Occipital lobe (tissue), 2 donors: Measurements from ENCODE around the gene SF3B3. TPM values are rescaled to one million over a fixed set of nuclear protein-coding genes. Genes with fewer than 3 reads are reported as not detected.

Experiments
- DNase-seq: peaks from one replicate; lab custom pipeline; 2025; lab: John Stamatoyannopoulos, UW
- total RNA-seq: library from RNA; depleted of rRNA; stranded (reverse); fragments of >200 nt; gene quantifications from one replicate; pipeline ENCODE4 v1.2.3, GENCODE V29; 2014

SF3B3 gene
- total RNA-seq, 1 donor from 2014 or later: 87.3 TPM

DNA sequence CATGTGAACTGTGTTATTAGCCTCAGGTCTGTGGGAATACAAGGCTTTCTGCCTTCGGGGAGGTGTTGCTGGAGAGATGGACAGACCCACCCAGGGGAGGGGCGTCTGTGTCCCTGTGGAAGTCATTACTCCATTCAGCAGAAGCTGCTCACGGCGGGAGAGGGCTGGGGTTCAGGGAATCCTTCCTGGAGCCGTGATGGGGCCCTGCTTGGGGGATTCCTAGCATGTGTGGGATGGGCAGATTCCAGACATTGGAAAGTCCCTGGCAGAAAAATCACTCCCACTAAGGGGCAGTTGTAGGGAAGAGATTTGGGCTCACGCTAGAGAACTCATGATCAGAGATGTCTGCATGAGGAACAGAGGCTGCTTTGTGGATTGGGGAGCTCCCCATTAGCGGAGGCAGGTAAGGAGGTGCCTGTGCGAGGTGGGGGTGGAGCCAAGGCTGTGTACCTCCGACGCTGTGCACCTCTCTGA, 66.4 kb downstream of the SF3B3 start:
- DNase-seq: no peak

DNA sequence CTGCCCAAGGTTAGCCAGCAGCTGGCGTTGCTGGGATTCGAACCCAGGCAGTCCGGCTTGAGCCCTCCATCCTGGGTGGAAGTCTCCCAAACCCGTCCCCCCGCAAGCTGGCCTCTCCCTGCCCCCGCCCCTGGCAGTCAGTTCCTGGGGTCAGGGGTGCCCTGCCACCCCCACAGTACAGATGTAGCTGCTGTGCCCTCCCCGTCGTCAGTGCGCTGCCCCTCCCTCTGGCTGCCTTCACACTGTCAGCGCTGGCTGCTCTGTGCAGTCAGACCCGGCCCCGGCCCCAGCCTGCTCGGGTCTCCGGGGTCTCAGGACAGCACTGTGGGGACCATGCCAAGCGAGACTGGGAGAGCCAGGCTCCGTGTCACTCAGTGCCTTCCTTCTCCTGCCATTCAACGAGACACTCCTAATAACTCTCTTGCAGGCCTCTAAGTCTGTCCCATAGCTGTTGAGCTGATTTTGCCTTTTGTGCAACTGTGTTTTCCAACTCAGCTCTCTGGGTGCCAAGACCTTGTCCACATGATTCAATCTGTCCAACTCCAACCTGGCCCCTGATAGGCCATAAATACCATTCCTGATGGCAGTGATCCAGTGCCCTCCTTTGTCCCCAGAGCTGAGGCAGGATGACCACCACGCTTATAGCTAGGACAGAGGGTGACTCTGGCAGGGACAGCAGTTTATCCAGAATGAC, 67.3 kb downstream of the SF3B3 start:
- DNase-seq: no peak

DNA sequence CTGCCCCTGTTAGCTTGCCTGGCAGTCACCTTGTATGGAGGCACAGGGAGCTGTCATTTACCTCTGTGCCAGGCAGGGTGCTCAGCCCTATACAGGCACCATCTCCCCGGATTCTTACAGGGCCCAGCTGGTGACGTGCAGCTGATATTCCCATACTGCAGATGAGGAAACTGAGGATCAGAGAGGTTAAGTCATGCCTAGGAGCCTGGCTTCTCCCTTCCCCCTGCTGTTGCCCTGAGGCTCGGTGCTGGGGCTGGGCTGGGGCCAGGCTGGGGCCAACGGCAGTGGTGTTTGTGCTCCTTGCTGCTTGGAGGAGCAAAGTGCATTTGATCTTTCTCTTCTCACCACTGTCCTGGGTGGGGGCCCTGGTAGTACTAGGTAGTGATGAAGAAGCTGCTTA, 68.0 kb downstream of the SF3B3 start:
- DNase-seq: no peak

DNA sequence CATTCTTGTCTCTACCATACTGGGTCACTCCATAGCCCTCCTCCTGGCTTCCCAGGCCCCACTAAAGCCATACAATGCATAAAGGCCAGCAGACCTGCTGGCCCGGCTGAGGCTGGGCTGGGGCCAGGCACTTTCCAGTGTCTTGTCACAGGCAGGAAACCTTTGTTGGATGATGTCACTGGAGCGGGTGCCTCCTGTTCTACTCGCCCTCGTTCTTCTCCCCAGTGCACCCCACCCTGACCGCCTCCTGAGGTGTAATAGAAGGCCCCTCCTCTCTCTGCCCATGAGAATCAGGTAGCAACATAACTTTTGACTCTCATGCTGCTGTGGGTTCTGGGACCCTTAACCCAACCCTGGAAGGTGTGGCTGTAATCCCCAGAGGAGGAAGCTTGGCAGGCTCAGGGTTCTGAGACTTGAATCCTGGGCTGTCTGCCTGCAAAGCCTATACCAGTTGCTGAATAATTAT, 68.5 kb downstream of the SF3B3 start:
- DNase-seq: no peak

DNA sequence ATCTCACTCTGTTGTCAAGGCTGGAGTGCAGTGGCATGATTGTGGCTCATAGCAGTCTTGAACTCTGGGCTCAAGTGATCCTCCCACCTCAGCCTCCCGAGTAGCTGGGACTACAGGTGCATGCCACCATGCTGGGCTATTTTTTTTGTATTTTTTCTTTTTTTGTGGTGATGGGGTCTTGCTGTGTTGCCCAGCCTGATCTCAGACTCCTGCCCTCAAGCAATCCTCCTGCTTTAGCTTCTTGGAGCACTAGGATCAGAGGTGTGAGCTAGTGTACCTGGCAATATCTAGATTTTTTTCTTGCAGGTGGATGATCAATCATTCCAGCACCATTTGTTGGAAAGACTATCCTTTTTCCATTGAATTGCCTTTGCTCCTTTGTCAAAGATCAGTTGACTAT, 69.9 kb downstream of the SF3B3 start:
- no peak for DNase-seq

DNA sequence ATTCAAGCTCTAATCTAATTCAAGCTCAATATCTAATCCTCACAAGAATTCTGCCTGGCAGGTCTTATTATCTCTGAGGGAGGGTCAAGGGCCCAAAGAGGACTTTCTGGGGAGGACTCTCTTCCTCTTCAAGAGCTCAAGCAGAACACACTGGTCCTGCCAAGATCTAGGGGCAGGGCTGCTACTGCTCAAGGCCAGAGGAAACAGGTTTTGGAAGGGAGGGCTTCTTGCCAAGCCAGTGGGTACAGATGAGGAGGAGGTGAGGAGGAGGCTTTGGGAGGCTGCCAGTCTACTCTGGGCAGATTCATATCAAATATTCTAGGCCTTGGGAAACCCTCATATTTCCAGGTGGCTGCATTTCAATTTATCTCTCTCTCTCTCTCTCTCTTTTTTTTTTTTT, 71.0 kb downstream of the SF3B3 start:
- no peak for DNase-seq

DNA sequence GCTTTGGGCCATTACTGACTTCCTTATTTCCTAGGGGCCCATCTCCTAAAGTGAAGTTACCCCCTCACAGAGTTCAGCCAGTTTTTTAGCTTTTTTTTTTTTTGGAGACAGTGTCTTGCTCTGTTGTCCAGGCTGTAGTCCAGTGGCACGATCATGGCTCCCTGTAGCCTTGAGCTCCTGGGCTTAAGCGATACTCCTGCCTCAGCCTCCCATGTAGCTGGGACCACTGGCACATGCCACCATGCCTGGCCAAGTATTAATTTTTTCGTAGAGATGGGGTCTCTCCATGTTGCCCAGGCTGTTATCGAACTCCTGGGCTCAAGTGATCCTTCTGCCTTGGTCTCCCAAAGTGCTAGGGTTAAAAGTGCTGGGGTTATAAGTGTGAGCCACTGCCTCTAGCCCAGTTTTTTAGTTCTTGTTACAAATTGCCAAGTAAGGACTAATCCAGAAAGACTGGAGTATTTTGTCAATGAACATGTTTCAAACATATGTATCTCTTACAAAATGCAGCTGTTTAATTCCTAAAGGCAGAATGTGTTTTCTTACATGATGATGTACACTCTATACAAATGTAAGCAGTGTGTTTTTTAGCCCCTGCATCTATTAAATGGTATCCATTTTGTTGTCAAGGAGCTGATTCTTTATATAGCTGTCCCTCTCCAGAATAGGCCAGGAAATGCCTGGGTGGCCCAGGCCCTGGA, 73.7 kb downstream of the SF3B3 start:
- no peak for DNase-seq

DNA sequence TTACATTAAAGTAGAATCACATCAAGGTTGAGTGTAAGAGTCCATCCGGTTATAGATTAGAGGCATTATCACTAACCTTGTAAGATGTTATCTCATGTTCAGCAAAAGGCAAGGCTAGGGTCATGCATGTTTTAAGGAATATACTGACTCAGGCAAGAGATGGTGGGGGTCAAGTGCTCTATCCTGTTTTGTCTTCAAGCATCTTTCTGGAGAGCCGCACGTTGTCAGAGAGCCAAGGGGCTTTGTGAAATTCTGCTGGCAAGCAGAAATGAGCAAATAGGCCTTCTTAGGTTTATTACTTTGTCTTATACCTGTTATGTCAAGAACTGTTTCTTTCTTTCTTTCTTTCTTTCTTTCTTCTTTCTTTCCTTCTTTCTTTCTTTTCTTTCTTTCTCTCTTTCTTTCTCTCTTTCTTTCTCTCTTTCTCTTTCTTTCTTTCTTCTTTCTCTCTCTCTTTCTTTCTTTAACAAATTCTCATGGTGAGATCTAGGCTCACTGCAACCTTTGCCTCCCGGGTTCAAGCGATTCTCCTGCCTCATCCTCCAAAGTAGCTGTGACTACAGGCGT, 75.4 kb downstream of the SF3B3 start:
- DNase-seq: no peak

DNA sequence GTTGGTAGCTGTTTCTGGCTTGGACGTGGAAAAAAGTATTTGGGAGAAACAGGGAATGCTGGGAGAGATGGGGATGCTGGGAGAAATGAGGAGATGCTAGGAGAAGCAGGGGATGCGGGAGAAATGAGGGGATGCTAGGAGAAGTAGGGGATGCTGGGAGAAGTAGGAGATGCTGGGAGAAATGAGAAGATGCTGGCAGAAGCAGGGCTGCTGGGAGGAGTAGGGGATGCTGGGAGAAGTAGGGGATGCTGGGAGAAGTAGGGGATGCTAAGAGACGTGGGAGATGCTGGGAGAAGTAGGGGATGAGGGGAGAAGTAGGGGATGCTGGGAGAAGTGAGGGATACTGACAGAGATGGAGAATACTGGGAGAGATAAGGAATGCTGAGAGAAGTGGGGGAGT, 77.1 kb downstream of the SF3B3 start:
- no peak for DNase-seq

DNA sequence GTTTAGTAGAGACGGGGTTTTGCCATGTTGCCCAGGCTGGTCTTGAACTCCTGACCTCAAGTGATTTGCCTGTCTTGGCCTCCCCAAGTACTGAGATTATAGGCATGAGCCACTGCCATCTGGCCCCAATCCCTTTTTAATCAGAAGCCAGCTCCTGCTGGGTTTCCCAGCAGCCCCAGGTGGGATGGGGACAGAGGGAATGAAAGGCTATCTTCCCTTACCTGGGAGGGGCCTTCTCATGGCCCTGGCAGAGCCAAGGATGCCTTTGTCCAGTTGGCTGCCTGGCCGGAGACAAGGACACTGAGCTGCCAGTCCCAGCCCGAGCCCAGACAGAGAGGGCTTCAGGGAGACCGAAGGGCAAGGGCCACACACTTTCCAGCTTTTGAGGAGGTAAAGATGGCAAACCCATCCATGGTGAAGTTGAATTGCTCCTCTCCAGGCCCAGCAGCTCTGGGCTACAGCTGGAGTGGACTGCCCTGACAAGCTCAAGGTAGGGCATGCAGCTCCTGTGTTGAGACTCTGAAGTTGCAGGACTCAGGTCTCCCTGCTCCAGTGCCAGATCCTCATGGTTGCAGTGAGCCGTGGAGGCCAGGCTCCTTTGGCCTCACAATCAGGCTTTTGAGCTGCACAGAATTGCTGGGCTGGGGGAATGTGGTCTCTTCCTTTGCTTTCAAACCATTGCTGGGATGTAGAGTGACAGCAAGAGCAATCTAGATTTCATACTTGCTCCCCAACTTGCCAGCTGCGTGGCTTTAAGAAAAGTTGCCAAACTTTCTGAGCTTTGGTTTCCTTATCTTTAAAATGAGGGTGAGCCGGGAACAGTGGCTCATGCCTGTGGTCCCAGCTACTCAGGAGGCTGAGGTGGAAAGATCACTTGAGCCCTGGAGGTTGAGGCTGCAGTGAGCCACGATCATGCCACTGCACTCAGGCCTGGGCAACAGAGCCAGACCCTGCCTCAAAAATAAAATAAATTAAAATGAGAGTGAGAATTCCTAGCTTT, 78.3 kb downstream of the SF3B3 start:
- no peak for DNase-seq

DNA sequence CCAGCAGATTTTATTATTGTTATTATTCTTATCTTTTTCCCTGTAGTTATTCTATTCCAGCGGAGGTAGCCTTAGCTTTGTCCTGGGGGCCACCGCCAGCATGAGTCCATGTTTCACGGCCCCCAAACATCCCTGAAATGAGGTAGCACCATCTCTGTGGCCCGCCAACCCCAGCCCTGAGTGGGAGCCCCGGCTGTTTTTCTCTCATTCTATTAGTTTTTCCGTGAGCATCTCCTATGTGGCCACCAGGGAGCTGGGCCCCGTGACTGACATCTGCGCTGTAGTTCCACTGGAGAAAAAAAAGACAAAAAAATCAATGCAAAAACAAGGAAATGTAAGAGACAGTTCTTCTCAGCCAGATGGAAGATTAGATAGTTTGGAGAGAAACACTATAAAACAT, 79.2 kb downstream of the SF3B3 start:
- no peak for DNase-seq

DNA sequence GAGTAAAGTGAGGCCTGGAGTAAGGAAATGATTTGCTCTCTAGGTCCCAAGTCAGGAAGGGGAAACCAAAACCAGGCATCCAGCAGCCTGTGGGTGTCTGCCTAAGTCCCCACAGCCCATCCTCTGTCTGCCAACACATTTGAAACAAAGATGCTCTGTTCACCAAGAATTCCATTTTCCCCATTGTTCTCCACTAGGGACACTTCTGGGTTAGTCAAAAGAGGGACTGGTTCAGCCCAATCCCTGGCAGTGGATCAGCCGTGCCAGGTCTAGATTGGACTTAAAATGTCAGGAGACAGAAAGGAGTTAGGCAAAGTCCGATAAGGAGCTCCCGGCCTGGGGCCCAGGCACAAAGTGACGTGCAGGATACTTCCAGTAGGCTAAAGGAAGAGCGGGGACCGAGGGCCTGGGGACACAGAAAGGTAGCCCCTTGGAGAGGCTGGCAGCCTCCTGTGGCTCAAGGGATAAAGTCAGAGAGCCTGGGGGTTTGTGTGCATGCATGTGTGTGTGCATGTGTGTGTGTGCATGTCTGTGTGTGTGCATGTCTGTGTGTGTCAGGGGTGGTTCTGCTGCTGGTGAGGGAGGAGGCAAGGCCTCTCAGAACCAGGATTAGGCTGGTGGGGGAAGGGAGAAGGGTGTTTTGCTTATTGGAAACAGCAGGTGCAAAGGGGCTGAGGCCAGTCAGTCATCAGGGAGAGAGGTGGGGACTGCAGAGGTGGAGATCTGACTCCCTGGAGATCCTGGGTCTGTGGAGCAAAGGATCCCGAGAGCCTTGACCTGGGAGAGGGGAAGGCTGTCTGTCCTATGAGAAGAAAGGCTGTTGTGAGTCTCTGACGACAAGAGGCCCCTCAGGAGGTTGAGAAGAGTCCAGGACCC, 81.0 kb downstream of the SF3B3 start:
- DNase-seq: no peak

DNA sequence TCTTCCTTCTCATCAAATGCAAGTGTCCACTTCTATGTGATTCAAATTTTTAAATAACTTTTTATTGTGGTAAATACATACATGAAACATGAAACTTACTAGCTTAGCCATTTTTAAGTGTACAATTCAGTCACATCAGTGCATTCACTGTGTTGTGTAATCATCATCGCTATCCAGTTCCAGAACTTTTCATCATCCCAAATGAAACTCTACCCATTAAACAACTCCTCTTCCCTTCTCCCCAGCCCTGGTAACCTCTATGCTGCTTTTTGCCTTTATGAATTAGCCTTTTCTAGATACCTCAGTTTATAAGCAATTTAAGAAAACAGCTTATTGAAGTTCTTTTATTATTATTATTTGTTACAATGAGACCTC, 81.7 kb downstream of the SF3B3 start:
- no peak for DNase-seq

DNA sequence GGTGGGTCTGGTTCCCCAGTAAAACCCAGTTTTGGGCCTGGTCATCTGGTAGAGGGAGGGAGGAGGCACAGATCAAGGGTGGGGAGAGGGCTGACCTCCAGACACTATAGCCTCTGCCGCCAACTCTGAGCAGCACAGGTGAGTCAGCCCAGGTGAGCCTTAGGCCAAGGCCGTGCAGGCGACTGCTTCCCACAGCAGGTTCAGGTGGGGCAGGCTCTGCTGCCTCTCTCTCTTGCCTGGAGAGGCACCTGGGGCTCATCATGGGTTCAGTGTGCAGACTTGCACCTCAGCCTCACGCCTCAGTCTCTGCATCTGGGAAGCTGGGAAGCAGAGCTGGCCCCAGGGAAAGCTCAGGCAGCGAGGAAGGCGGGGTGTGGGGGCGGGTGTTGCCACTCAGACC, 84.9 kb downstream of the SF3B3 start:
- no peak for DNase-seq

DNA sequence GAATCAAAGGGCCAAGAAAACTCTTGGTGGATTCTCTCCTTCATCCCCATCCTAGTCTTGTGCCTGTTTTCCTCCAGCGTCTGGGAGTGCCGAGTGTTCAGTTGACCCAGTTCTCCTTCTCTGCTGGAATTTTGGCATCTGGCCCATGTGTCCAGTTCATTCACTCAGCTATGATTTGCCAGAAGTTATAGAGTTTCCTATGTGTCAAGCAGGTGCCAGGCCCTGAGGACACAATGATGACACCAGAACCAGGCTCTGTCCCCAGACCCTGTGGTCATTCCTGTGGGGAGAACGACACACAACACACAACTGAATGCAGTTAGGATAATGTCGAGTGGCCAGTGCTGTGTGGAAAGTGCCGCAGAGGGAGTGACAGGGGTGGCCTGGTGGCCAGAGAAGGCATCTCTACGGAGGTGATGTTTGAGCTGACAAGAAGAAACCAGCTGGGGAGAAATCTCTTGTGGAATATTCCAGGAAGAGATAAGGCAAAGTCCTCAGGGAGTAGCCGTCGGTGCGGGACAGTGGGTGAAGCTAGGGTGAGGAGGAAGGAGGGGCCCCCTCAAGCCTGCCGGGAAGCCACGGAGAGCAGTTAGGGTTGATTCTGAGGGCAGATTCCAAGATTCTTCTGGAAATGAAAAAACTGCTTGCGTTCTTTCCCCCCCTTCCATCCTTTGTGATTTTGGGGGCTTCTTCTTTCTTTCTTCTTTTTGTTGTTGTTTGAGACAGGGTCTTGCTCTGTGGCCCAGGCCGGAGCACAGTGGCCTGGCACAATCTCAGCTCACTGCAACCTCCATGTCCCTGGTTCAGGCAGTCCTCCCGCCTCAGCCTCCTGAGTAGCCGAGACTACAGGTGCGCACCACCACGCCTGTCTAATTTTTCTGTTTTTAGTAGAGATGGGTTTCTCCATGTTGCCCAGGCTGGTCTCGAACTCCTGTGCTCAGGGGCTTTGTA, 86.9 kb downstream of the SF3B3 start:
- no peak for DNase-seq

DNA sequence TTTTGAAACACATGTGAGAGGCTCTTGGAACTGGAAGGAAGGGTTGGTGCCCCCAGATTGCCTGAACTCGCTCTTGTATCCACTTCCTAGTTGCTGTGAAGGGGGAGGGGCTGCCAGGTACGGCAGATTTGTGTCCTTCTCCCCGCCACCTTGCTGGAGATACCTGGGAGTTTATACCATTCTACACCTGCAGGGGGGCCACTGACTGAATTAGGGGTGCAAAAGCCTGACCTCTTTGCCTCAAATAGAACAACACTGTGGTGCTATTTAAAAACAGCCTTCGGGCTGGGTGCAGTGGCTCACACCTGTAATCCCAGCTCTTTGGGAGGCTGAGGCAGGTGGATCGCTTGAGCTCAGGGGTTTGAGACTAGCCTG, 87.6 kb downstream of the SF3B3 start:
- DNase-seq: no peak

DNA sequence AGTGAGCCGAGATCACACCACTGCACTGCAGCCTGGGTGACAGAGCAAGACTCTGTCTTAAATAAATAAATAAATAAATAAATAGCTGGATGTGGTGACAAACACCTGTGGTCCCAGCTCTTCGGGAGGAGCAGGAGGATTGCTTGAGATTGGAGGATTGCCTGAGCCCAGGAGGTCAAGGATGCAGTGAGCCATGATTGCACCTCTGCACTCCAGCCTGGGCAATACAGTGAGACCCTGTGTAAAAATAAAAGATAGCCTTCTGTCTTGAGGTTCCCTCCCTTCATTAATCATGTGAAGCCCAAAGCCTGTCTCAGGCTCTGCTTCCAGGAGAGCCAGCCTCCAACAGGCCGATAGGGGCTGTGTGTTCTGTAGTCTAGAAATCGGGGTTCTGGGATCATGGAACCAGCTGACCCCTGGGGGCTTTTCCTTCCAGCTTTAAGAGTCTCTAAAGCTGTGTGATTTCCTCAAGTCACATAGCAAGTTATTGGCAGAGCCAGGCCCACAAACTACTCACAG, 88.2 kb downstream of the SF3B3 start:
- DNase-seq: no peak

DNA sequence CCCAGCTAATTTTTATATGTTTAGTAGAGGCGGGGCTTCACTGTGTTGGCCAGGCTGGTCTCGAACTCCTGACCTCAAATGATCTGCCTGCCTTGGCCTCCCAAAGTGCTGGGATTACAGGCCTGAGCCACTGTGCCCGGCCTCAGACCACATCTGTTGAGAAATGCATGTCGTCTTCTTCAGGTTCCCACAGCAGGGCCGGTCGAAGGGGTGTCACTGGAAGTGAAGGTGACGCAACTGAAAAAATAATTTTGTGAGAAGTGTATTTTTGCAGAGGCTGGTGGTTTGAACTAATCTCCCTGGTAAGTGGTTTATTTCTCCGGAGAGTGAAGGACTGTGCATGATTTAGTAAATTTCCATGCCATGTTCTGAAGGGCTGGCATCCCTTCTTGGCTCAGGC, 89.3 kb downstream of the SF3B3 start:
- no peak for DNase-seq
